GM12891 (cell line): ENCODE data around the gene LRP1B.

Experiments
- DNase-seq: peaks from one replicate; pipeline ENCODE4 v3.0.0; 2011; ENCODE audit warnings: low spot score; ENCODE audit not compliant: insufficient read length
- FAIRE-seq: peaks from 2 replicates; lab custom pipeline; 2011; peaks lifted over from hg19 to GRCh38; lab: Jason Lieb, UNC
- PAX5 ChIP-seq: IDR thresholded peaks from 2 replicates; pipeline ENCODE4 v1.6.1; 2011; ENCODE audit warnings: low read length, moderate library complexity, mild to moderate bottlenecking; ENCODE audit not compliant: insufficient read depth, severe bottlenecking
- POLR2A ChIP-seq: IDR thresholded peaks from 2 replicates; pipeline ENCODE4 v1.6.1; 2011; ENCODE audit warnings: low read depth, low read length, control low read depth
- POLR2AphosphoS5 ChIP-seq: IDR thresholded peaks from 2 replicates; pipeline ENCODE4 v1.6.1; 2011; ENCODE audit warnings: low read depth, low read length, control low read depth
- POU2F2 ChIP-seq: IDR thresholded peaks from 2 replicates; pipeline ENCODE4 v1.6.1; 2011; ENCODE audit warnings: low read depth, mild to moderate bottlenecking, control low read depth, low read length, moderate library complexity
- SPI1 ChIP-seq: IDR thresholded peaks from 2 replicates; pipeline ENCODE4 v1.6.1; 2011; ENCODE audit warnings: low read depth, low read length, control low read depth
- TAF1 ChIP-seq: IDR thresholded peaks from 2 replicates; pipeline ENCODE4 v1.6.1; 2011; ENCODE audit warnings: low read depth, low read length, control low read depth

LRP1B gene

GRCh38 chr2:140734992-140735391 is 1395.8 kb downstream of the LRP1B start:
- no peak for TF ChIP-seq POLR2AphosphoS5
- no peak for TF ChIP-seq POLR2A
- TF ChIP-seq SPI1: no peak
- no peak for TF ChIP-seq PAX5
- FAIRE-seq (no peak), DNase-seq (no peak)

GRCh38 chr2:140718999-140719398 is 1411.8 kb downstream of the LRP1B start:
- FAIRE-seq (no peak), DNase-seq (no peak)
- TF ChIP-seq POLR2A (no peak), POLR2AphosphoS5 (no peak), SPI1 (no peak), TAF1 (no peak), PAX5 (no peak), POU2F2 (no peak)

- DNase-seq (no peak), FAIRE-seq (no peak)
- TF ChIP-seq POLR2AphosphoS5 (no peak), POLR2A (no peak), TAF1 (no peak), PAX5 (no peak), POU2F2 (no peak), SPI1 (no peak)
Measured at GRCh38 chr2:140717481-140717880, 1413.3 kb downstream of the LRP1B start.

- DNase-seq (no peak), FAIRE-seq (no peak)
- TF ChIP-seq PAX5 (no peak), POLR2A (no peak), TAF1 (no peak), POU2F2 (no peak), SPI1 (no peak), POLR2AphosphoS5 (no peak)
Measured at GRCh38 chr2:140714586-140714985, 1416.2 kb downstream of the LRP1B start.

GRCh38 chr2:140711867-140712266 is 1418.9 kb downstream of the LRP1B start:
- TF ChIP-seq TAF1 (no peak), POLR2AphosphoS5 (no peak), POU2F2 (no peak), PAX5 (no peak), POLR2A (no peak), SPI1 (no peak)
- no peak for DNase-seq
- FAIRE-seq: no peak

GRCh38 chr2:140701726-140702125 is 1429.1 kb downstream of the LRP1B start:
- no peak for DNase-seq
- no peak for FAIRE-seq
- TF ChIP-seq POU2F2: no peak
- TF ChIP-seq POLR2AphosphoS5: no peak
- no peak for TF ChIP-seq TAF1

GRCh38 chr2:140698636-140699035 is 1432.2 kb downstream of the LRP1B start:
- FAIRE-seq: no peak
- TF ChIP-seq POLR2A (no peak), SPI1 (no peak), POLR2AphosphoS5 (no peak), TAF1 (no peak), PAX5 (no peak), POU2F2 (no peak)

GRCh38 chr2:140696449-140696848 is 1434.4 kb downstream of the LRP1B start:
- DNase-seq (no peak), FAIRE-seq (no peak)
- TF ChIP-seq PAX5: no peak
- TF ChIP-seq SPI1: no peak
- no peak for TF ChIP-seq TAF1
- TF ChIP-seq POU2F2: no peak
- no peak for TF ChIP-seq POLR2A
- TF ChIP-seq POLR2AphosphoS5: no peak

More at GRCh38 chr2:140698636-140699035, 1432.2 kb downstream of the LRP1B start:
- no peak for DNase-seq

- DNase-seq: no peak
- TF ChIP-seq PAX5: no peak
- TF ChIP-seq POU2F2: no peak
- no peak for TF ChIP-seq TAF1
- no peak for FAIRE-seq
Measured at GRCh38 chr2:140695155-140695554, 1435.7 kb downstream of the LRP1B start.

GRCh38 chr2:140687825-140688224 is 1443.0 kb downstream of the LRP1B start:
- TF ChIP-seq POLR2AphosphoS5 (no peak), TAF1 (no peak), POU2F2 (no peak), PAX5 (no peak), POLR2A (no peak), SPI1 (no peak)
- no peak for DNase-seq
- FAIRE-seq: no peak
